Common myeloid progenitor, CD34-positive (primary cell): ENCODE measurements around the gene DCHS2.

Experiments used
- CTCF ChIA-PET: fragments of 350-600 bp; sonication (Branson Sonifier 250); formaldehyde crosslinking; loops from one replicate; lab custom pipeline; 2021; ENCODE audit warnings: antibody characterized with exemption; lab: Charles Lee
- POLR2A ChIA-PET: fragments of 350-600 bp; sonication (Branson Sonifier 250); formaldehyde crosslinking; loops from one replicate; lab custom pipeline; 2021; ENCODE audit warnings: antibody characterized with exemption; lab: Charles Lee
- DNase-seq, 3 donors: peaks; one replicate each; pipeline versions ENCODE4 v3.0.0 to v3.0.0-alpha.2; 2013
- H3K27ac ChIP-seq, 2 experiments: 1 replicate in 1 of 2; 2 replicates in 1 of 2; pipeline ENCODE4 v1.7.0; 2013; ENCODE audit warnings: inconsistent platforms in 2 of 2, low read length in 2 of 2, mild to moderate bottlenecking in 2 of 2, low read depth in 1 of 2, moderate library complexity in 1 of 2; ENCODE audit not compliant: severe bottlenecking in 2 of 2, insufficient read depth in 1 of 2, poor library complexity in 1 of 2
- H3K27me3 ChIP-seq, 5 experiments: replicated peaks in 2 of 5; 1 replicate in 3 of 5; 2 replicates in 2 of 5; pipeline versions ENCODE4 v1.6.1 to v1.7.0; 2013; ENCODE audit warnings: low read length in 4 of 5, mild to moderate bottlenecking in 2 of 5, moderate library complexity in 2 of 5, inconsistent platforms in 1 of 5; ENCODE audit not compliant: insufficient read depth in 5 of 5, control insufficient read depth in 4 of 5
- H3K36me3 ChIP-seq, 4 experiments: 1 replicate in 2 of 4; 2 replicates in 2 of 4; pipeline versions ENCODE4 v1.6.1 to v1.7.0; 2013; ENCODE audit warnings: low read length in 3 of 4, control low read depth in 1 of 4, mild to moderate bottlenecking in 1 of 4; ENCODE audit not compliant: control insufficient read depth in 4 of 4, insufficient read depth in 4 of 4
- H3K4me1 ChIP-seq, 4 experiments: 1 replicate in 3 of 4; 2 replicates in 1 of 4; pipeline versions ENCODE4 v1.6.1 to v1.7.1; 2013; ENCODE audit warnings: low read length in 3 of 4, mild to moderate bottlenecking in 3 of 4, control low read depth in 1 of 4, inconsistent platforms in 1 of 4, moderate library complexity in 1 of 4; ENCODE audit not compliant: control insufficient read depth in 4 of 4, insufficient read depth in 4 of 4; ENCODE audit errors: control extremely low read depth in 1 of 4
- H3K4me3 ChIP-seq, 7 experiments: 1 replicate in 4 of 7; 2 replicates in 3 of 7; pipeline versions ENCODE4 v1.5.1 to v1.7.0; 2013; ENCODE audit warnings: mild to moderate bottlenecking in 7 of 7, low read length in 6 of 7, moderate library complexity in 6 of 7, inconsistent platforms in 2 of 7, low read depth in 2 of 7, control low read depth in 1 of 7; ENCODE audit not compliant: insufficient read depth in 4 of 7, control insufficient read depth in 1 of 7; ENCODE audit errors: extremely low read depth in 1 of 7
- H3K9me3 ChIP-seq, 5 experiments: 1 replicate in 4 of 5; 2 replicates in 1 of 5; pipeline versions ENCODE4 v1.6.1 to v1.7.1; 2013; ENCODE audit warnings: low read length in 4 of 5, mild to moderate bottlenecking in 2 of 5, inconsistent platforms in 1 of 5, low read depth in 1 of 5, moderate library complexity in 1 of 5; ENCODE audit not compliant: control insufficient read depth in 4 of 5, insufficient read depth in 2 of 5; ENCODE audit errors: control extremely low read depth in 1 of 5
- WGBS: methylation state at CpG from one replicate; pipeline ENCODE4 v1.1.5; 2013; ENCODE audit not compliant: insufficient coverage; 5-methylcytosine and 5-hydroxymethylcytosine counted together

Gene DCHS2

GRCh38 chr4:154506253-154506652 lies 14.7 kb upstream of the DCHS2 start:
- Histone ChIP-seq H3K9me3 (no peaks in the 10 kb centered on the region), H3K4me1 (no peaks in the 10 kb centered on the region), H3K27ac (no peak overlapping the region), H3K4me3 (no peak overlapping the region), H3K36me3 (no peaks in the 10 kb centered on the region), H3K27me3 (peaks cover 0 to 13% (median 7%) of the 10 kb centered on the region in 5 experiments)
- ChIA-PET CTCF (interaction anchor here (0.8 to 3.4 kb wide), 9 partner anchors 9 to 178 kb away, joined by 3 to 15 read pairs (median 5); no protein-coding TSS in a partner anchor), POLR2A (no interaction called here)
- peak; percentile 24 to 61 (median 58) for DNase-seq
- WGBS, result 28% methylated on average over 2 of the region's 2 CpGs

DNA sequence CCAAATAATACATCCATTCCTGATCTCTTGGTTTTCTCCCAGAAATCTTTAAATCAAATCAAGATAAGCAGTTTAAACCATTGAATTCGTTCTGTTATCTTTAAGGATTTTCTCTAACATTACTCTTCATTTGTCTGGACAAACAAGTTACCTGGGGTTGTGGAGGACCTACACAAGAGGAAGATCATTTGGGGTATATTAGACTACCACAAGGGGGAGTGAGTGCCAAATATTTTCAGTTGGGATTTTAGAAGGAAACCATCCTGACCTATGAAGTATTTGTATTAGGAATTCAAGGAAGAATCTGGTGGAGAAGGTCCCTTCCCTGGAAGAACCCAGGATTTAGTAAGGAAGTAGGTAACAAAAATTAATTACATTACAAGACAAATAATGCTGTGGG lies 12.0 kb upstream of the DCHS2 start:
- WGBS, result no CpG with 5 or more reads among the region's 1 CpG
- DNase-seq, result peak; percentile 19 to 27 (median 22)
- no peaks in the 10 kb centered on the region for H3K36me3 ChIP-seq
- H3K4me3 ChIP-seq, result no peak overlapping the region
- POLR2A ChIA-PET, result interaction anchor here (0.6 kb wide), 1 partner anchor 17 kb away, joined by 3 read pairs; no protein-coding TSS in a partner anchor
- CTCF ChIA-PET, result interaction anchor here (0.7 to 2.0 kb wide), 4 partner anchors 10 to 122 kb away, joined by 3 to 6 read pairs (median 4); no protein-coding TSS in a partner anchor
- H3K4me1 ChIP-seq, result no peaks in the 10 kb centered on the region
- no peaks in the 10 kb centered on the region for H3K9me3 ChIP-seq
- no peak overlapping the region for H3K27ac ChIP-seq
- H3K27me3 ChIP-seq, result peaks cover 0 to 18% (median 10%) of the 10 kb centered on the region in 5 experiments

DNA sequence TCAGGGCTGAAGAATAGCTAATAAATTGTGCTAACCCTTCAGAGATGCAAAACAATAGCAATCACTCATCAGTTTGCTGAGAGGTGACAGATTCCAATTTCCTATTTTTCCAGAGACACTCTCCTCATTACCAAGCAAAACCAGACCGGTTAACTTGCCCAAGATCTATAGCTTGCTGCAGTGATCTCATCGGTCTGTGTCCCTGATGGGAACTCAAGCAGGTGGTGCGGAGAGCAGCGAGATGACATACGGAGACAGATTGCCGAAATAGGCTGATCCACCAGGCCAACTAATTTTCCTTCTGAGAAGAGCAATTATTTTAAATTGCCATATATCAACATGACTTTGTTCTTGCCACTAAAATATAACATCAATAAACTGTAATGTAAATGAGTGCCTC lies 10.5 kb upstream of the DCHS2 start:
- CTCF ChIA-PET, result interaction anchor here (0.6 to 2.0 kb wide), 6 partner anchors 9 to 96 kb away, joined by 3 to 6 read pairs (median 4); no protein-coding TSS in a partner anchor
- WGBS, result 75% methylated on average over 2 of the region's 6 CpGs
- DNase-seq, result no peak
- H3K4me1 ChIP-seq, result no peaks in the 10 kb centered on the region
- H3K9me3 ChIP-seq, result no peaks in the 10 kb centered on the region
- H3K36me3 ChIP-seq, result no peaks in the 10 kb centered on the region
- peaks cover 0 to 26% (median 10%) of the 10 kb centered on the region in 5 experiments for H3K27me3 ChIP-seq
- no peak overlapping the region for H3K4me3 ChIP-seq
- no peak overlapping the region for H3K27ac ChIP-seq
- POLR2A ChIA-PET, result interaction anchor here (0.6 kb wide), 1 partner anchor 242 kb away, joined by 4 read pairs; the partner anchor contains the start of gene LRAT

GRCh38 chr4:154497889-154498288 lies 6.3 kb upstream of the DCHS2 start:
- no peaks in the 10 kb centered on the region for H3K36me3 ChIP-seq
- WGBS, result 96% methylated on average over 4 of the region's 5 CpGs
- DNase-seq, result no peak
- no peaks in the 10 kb centered on the region for H3K9me3 ChIP-seq
- CTCF ChIA-PET, result interaction anchor here (2.3 kb wide), 1 partner anchor 9 kb away, joined by 7 read pairs; no protein-coding TSS in a partner anchor
- H3K4me1 ChIP-seq, result no peaks in the 10 kb centered on the region
- H3K4me3 ChIP-seq, result no peak overlapping the region
- POLR2A ChIA-PET, result no interaction called here
- H3K27me3 ChIP-seq, result peaks cover 11 to 61% (median 16%) of the 10 kb centered on the region in 5 experiments
- H3K27ac ChIP-seq, result no peak overlapping the region

- no peaks in the 10 kb centered on the region for H3K36me3 ChIP-seq
- no peak overlapping the region for H3K4me3 ChIP-seq
- no peak for DNase-seq
- ChIA-PET CTCF (interaction anchor here (0.6 to 2.3 kb wide), 2 partner anchors 9 to 11 kb away, joined by 3 to 7 read pairs; no protein-coding TSS in a partner anchor), POLR2A (no interaction called here)
- H3K4me1 ChIP-seq, result peaks cover 0 to 17% (median 10%) of the 10 kb centered on the region in 4 experiments
- peaks cover 10 to 75% (median 28%) of the 10 kb centered on the region in 5 experiments for H3K27me3 ChIP-seq
- H3K27ac ChIP-seq, result no peak overlapping the region
- H3K9me3 ChIP-seq, result no peaks in the 10 kb centered on the region
- 80% methylated on average over 1 of the region's 2 CpGs for WGBS
These were observed 4.3 kb upstream of the DCHS2 start for GRCh38 chr4:154495867-154496266.

GRCh38 chr4:154492288-154492687 lies 689 bp upstream of the DCHS2 start:
- peaks cover 10 to 92% (median 40%) of the 10 kb centered on the region in 5 experiments for H3K27me3 ChIP-seq
- peak overlapping the region in 4 of 7 experiments; percentile 15 to 73 (median 64) for H3K4me3 ChIP-seq
- H3K9me3 ChIP-seq, result peaks cover 0 to 14% (median 0%) of the 10 kb centered on the region in 5 experiments
- peak in 2 of 3 donors; percentile 23 to 26 for DNase-seq
- no peak overlapping the region for H3K27ac ChIP-seq
- CTCF ChIA-PET, result no interaction called here
- peaks cover 0 to 28% (median 18%) of the 10 kb centered on the region in 4 experiments for H3K4me1 ChIP-seq
- WGBS, result 5% methylated on average over 14 of the region's 16 CpGs
- POLR2A ChIA-PET, result interaction anchor here (0.7 kb wide), 1 partner anchor 717 kb away, joined by 3 read pairs; no protein-coding TSS in a partner anchor
- H3K36me3 ChIP-seq, result no peaks in the 10 kb centered on the region
